Lower lobe of right lung (tissue), 2 donors: ENCODE measurements around the gene RHBDD1. TPM values are rescaled to one million over a fixed set of nuclear protein-coding genes. Genes with fewer than 3 reads are reported as not detected.
A peak's percentile ranks its signal among the peaks of the same experiment; 100 is the strongest.

Experiments
- ATAC-seq, 2 donors: fragments of 200-7000 bp; cut with Tn5 transposase; one replicate each; pipeline ENCODE4 v1.9.1; 2020 to 2022; ENCODE audit warnings: mild to moderate bottlenecking in 2 of 2, moderate library complexity in 2 of 2
- DNase-seq: peaks from one replicate; pipeline ENCODE4 v3.0.0-alpha.2; 2020
- H3K27ac ChIP-seq: fragments of 200-600 bp; one replicate; pipeline ENCODE4 v1.8.0; 2022
- H3K27me3 ChIP-seq: fragments of 200-600 bp; one replicate; pipeline ENCODE4 v1.8.0; 2022; ENCODE audit warnings: low read depth
- H3K36me3 ChIP-seq: fragments of 200-600 bp; one replicate; pipeline ENCODE4 v1.8.0; 2022; ENCODE audit warnings: mild to moderate bottlenecking
- H3K4me1 ChIP-seq: fragments of 200-600 bp; one replicate; pipeline ENCODE4 v1.8.0; 2022
- H3K4me3 ChIP-seq: fragments of 200-600 bp; one replicate; pipeline ENCODE4 v1.8.0; 2022; ENCODE audit warnings: mild to moderate bottlenecking
- H3K9me3 ChIP-seq: fragments of 200-600 bp; one replicate; pipeline ENCODE4 v1.8.0; 2022
- intact Hi-C: fragments of 100-400 bp; cut with DNase I; formaldehyde crosslinking; loops from one replicate; pipeline ENCODE4 v1.11.0; 2022
- total RNA-seq: library from RNA; stranded (reverse); fragmentation: NEBNext Ultra II Directional; extraction: Animal tissue kit (Norgen Biotek cat#: 25700); gene quantifications from one replicate; pipeline ENCODE4 v1.2.1, GENCODE V29; 2021
- TF ChIP-seq, protein P1 (sequence below): fragments of 200-600 bp; IDR thresholded peaks from one replicate; pipeline ENCODE4 v1.8.0; 2022; ENCODE audit warnings: antibody characterized with exemption, mild to moderate bottlenecking
- donor health status: DM: no; HTN: yes; CAD: no; lungs with severe emphysema.

The RHBDD1 gene
- total RNA-seq, 1 donor from 2014 or later, result 42.2 TPM

DNA sequence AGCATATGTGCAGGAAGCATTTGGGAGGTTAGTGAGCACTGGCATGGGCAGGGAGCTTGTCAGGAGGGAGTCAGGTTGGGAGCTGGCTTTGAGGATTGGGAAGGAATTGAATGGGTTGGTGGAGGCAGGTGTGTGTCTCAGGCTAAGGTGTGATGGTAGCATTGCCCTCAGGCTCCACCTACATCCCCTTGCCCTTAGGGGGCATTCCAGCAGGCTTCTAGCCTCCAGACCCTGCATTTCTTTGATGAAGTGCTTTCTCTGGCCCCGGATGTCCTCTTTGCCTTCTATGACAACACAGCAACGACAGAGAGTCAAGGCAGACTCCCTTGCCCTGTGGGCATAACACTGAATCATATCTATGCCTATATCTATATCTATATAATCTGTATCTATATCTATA, 13.5 kb downstream of the RHBDD1 start:
- Histone ChIP-seq H3K27ac (no peak overlapping the region), H3K9me3 (no peaks in the 10 kb centered on the region), H3K27me3 (no peaks in the 10 kb centered on the region), H3K4me1 (no peaks in the 10 kb centered on the region), H3K36me3 (no peaks in the 10 kb centered on the region), H3K4me3 (no peak overlapping the region)
- TF ChIP-seq, protein P1, sequence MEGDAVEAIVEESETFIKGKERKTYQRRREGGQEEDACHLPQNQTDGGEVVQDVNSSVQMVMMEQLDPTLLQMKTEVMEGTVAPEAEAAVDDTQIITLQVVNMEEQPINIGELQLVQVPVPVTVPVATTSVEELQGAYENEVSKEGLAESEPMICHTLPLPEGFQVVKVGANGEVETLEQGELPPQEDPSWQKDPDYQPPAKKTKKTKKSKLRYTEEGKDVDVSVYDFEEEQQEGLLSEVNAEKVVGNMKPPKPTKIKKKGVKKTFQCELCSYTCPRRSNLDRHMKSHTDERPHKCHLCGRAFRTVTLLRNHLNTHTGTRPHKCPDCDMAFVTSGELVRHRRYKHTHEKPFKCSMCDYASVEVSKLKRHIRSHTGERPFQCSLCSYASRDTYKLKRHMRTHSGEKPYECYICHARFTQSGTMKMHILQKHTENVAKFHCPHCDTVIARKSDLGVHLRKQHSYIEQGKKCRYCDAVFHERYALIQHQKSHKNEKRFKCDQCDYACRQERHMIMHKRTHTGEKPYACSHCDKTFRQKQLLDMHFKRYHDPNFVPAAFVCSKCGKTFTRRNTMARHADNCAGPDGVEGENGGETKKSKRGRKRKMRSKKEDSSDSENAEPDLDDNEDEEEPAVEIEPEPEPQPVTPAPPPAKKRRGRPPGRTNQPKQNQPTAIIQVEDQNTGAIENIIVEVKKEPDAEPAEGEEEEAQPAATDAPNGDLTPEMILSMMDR, result no peak
- no peak for DNase-seq
- intact Hi-C loops, result no loop called here
- ATAC-seq, result no peak

DNA sequence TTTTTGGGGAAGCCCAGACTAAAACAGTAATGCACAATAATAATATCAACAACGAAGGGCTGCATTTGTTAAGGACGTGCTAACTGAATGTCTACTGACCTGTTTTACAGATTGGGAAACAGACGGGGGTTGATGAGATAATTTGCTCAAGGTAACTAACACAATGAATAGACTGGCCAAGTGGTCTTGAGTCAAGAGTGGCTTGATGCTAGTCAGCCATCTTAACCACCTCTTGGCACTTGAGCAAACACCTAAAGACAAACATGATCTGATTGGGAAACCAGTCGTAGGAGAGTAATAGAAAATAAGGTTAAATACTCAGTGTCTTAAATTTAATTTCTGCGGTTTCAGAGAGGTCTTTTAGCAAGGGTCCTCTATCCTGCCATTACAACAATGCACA, 14.2 kb downstream of the RHBDD1 start:
- H3K9me3 ChIP-seq, result no peaks in the 10 kb centered on the region

GRCh38 chr2:226855787-226856186, 19.9 kb downstream of the RHBDD1 start:
- Histone ChIP-seq H3K4me1 (no peaks in the 10 kb centered on the region), H3K27ac (no peak overlapping the region), H3K9me3 (no peaks in the 10 kb centered on the region), H3K27me3 (no peaks in the 10 kb centered on the region), H3K4me3 (no peak overlapping the region), H3K36me3 (no peaks in the 10 kb centered on the region)
- TF ChIP-seq, protein P1, result no peak
- no peak for ATAC-seq
- intact Hi-C loops, result no loop called here
- no peak for DNase-seq

More for the DNA sequence above, 14.2 kb downstream of the RHBDD1 start:
- ATAC-seq (peak; percentile 62 to 72), DNase-seq (no peak)
- intact Hi-C loops, result no loop called here
- H3K36me3 ChIP-seq, result no peaks in the 10 kb centered on the region
- H3K4me3 ChIP-seq, result no peak overlapping the region
- no peak overlapping the region for H3K27ac ChIP-seq
- H3K27me3 ChIP-seq, result no peaks in the 10 kb centered on the region
- no peaks in the 10 kb centered on the region for H3K4me1 ChIP-seq
- TF ChIP-seq, protein P1, result no peak

GRCh38 chr2:226860087-226860486, 24.2 kb downstream of the RHBDD1 start:
- no peak for ATAC-seq
- TF ChIP-seq, protein P1, result no peak

DNA sequence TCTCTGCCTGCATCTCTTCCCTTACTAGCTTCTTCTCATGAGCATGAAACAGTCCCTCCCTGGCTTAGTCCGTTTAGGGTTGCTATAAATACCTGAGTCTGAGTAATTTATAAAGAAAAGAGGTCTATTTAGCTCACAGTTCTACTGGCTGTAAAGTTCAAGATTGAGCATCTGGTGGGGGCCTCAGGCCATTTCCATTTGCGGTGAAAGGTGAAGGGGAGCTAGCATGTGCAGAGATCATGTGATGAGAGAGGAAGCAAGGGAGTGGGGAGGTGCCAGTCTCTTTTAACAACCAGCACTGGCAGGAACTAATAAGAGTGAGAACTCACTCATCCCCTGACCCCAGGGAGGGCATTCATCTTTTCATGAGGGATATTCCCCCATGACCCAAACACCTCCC, 26.8 kb downstream of the RHBDD1 start:
- intact Hi-C loops, result no loop called here
- H3K36me3 ChIP-seq, result peaks cover 14% of the 10 kb centered on the region
- no peaks in the 10 kb centered on the region for H3K4me1 ChIP-seq
- no peaks in the 10 kb centered on the region for H3K9me3 ChIP-seq
- no peak for ATAC-seq
- no peak overlapping the region for H3K4me3 ChIP-seq
- TF ChIP-seq, protein P1, result no peak
- no peak overlapping the region for H3K27ac ChIP-seq
- no peak for DNase-seq
- H3K27me3 ChIP-seq, result no peaks in the 10 kb centered on the region

More at GRCh38 chr2:226860087-226860486, 24.2 kb downstream of the RHBDD1 start:
- Histone ChIP-seq H3K27ac (no peak overlapping the region), H3K36me3 (peaks cover 5% of the 10 kb centered on the region), H3K4me3 (no peak overlapping the region), H3K9me3 (no peaks in the 10 kb centered on the region), H3K27me3 (no peaks in the 10 kb centered on the region), H3K4me1 (no peaks in the 10 kb centered on the region)
- intact Hi-C loops, result no loop called here
- no peak for DNase-seq

DNA sequence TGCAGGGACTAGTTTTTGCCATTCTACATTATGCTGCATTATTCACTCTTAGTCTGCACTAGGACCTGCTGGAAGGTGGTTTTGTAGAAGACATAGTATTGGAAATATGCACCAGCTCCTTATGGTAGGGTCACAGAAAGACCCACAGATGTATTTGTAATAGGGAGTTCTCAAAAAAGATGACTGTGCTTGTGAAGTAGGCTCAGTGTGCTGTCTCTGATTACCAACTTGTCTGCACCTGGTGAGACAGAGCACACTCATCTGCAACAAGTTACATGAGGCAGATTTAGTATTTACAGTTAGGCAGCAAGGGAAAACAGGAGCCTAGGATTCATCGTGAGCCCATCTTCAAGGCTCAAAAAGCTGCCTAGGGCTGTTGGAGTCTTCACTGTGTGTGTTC, 29.4 kb downstream of the RHBDD1 start:
- TF ChIP-seq, protein P1, result no peak
- DNase-seq, result no peak
- no peak overlapping the region for H3K27ac ChIP-seq
- H3K4me3 ChIP-seq, result no peak overlapping the region
- no peaks in the 10 kb centered on the region for H3K27me3 ChIP-seq
- no peaks in the 10 kb centered on the region for H3K9me3 ChIP-seq
- no peaks in the 10 kb centered on the region for H3K4me1 ChIP-seq
- no peak for ATAC-seq
- intact Hi-C loops, result no loop called here
- H3K36me3 ChIP-seq, result peaks cover 21% of the 10 kb centered on the region
